Left lung (tissue), 10 donors: Measurements from ENCODE around the gene IRAG1. TPM values are rescaled to one million over a fixed set of nuclear protein-coding genes. Genes with fewer than 3 reads are reported as not detected.
A peak's percentile ranks its signal among the peaks of the same experiment; 100 is the strongest.

Experiments
- ATAC-seq: fragments of 200-7000 bp; cut with Tn5 transposase; one replicate; pipeline ENCODE4 v1.9.1; 2020; ENCODE audit warnings: moderate library complexity
- DNase-seq, 4 donors: peaks; one replicate each; pipeline ENCODE4 v3.0.0-alpha.2; 2013 to 2020
- H3K27ac ChIP-seq, 2 donors: fragments of 200-600 bp; sonication (generic) in 1 of 2; one replicate each; pipeline versions ENCODE4 v1.5.0 to v1.8.0; 2020 to 2021
- H3K27me3 ChIP-seq, 2 donors: fragments of 200-600 bp; sonication (generic) in 1 of 2; one replicate each; pipeline versions ENCODE4 v1.5.0 to v1.8.0; 2020 to 2021
- H3K36me3 ChIP-seq, 2 donors: fragments of 200-600 bp; sonication (generic) in 1 of 2; one replicate each; pipeline versions ENCODE4 v1.5.0 to v1.8.0; 2020 to 2021
- H3K4me1 ChIP-seq, 2 donors: fragments of 200-600 bp; one replicate each; pipeline ENCODE4 v1.8.0; 2021
- H3K4me3 ChIP-seq, 2 donors: fragments of 200-600 bp; sonication (generic) in 1 of 2; one replicate each; pipeline versions ENCODE4 v1.5.0 to v1.8.0; 2020 to 2021; ENCODE audit warnings: mild to moderate bottlenecking in 1 of 2
- H3K9me3 ChIP-seq, 2 donors: fragments of 200-600 bp; sonication (generic) in 1 of 2; one replicate each; pipeline versions ENCODE4 v1.5.0 to v1.8.0; 2020 to 2021
- intact Hi-C, 2 donors: fragments of 100-400 bp; cut with DNase I; formaldehyde crosslinking; loops; one replicate each; pipeline versions ENCODE4 v1.11.2 to v1.14.2; 2022
- polyA plus RNA-seq, 6 donors: library from polyadenylated mRNA; unstranded; fragments of 120-200 nt; gene quantifications; one replicate each; pipeline ENCODE4 v1.2.1, GENCODE V29; 2013; ENCODE audit not compliant: insufficient read length in 6 of 6
- total RNA-seq, 2 donors: library from RNA; stranded (reverse); fragmentation: NEBNext Ultra II Directional; extraction: Animal tissue kit (Norgen Biotek cat#: 25700); gene quantifications; one replicate each; pipeline ENCODE4 v1.2.1, GENCODE V29; 2021
- TF ChIP-seq, protein P1 (sequence below), 2 donors: fragments of 200-600 bp; sonication (generic) in 1 of 2; IDR thresholded peaks; one replicate each; pipeline versions ENCODE4 v1.5.0 to v1.8.0; 2021; ENCODE audit warnings: antibody characterized with exemption in 2 of 2
- donor health status: DM: no; HTN: yes; CAD: no.
- donor health status: DM: no; HTN: no; CAD: no.

The IRAG1 gene
- total and polyA plus RNA-seq, 8 donors, result 11.4 to 17.8 (median 16.7) TPM

DNA sequence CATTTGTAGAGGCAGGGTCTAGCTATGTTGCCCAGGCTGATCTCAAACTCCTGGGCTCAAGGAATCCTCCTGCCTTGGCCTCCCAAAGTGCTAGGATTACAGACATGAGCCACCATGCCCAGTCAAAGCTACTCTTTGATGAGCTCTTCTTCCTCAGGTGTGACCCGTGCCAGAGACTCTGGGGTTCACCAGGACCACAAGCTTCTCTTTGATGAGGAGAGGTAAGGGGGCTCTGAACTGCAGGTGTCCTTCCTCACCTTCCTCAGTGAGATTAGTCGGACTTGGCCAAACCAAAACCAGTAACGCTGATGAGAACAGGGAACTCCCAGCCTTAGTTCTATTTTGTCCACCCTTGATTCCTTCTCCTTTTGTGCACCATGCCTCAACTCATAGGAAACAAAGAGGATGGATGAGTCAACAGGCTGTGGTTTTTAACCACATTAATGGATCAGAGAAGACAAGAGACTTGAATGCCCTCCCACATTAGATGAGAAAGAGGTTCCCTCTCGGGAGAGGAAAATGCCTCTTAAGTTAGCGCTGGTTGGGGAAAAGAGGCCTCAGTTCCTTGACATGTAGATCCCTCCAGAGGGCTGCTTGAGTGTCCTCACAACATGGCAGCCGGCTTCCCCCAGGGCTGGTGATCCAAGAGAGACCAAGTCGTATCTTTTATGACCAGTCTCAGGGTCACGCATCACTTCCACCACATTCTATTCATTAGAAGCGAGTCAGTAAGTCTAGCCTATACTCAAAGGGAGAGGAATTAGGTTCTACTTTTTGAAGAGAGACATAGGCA lies 31.8 kb upstream of the IRAG1 start:
- Histone ChIP-seq H3K4me3 (no peak overlapping the region), H3K9me3 (no peaks in the 10 kb centered on the region), H3K36me3 (no peaks in the 10 kb centered on the region), H3K27ac (no peak overlapping the region), H3K27me3 (peaks cover 0 to 20% of the 10 kb centered on the region in 2 donors), H3K4me1 (peaks cover 0 to 24% of the 10 kb centered on the region in 2 donors)
- intact Hi-C loops, result no loop called here
- DNase-seq (no peak), ATAC-seq (peak; percentile 67)
- TF ChIP-seq, protein P1, sequence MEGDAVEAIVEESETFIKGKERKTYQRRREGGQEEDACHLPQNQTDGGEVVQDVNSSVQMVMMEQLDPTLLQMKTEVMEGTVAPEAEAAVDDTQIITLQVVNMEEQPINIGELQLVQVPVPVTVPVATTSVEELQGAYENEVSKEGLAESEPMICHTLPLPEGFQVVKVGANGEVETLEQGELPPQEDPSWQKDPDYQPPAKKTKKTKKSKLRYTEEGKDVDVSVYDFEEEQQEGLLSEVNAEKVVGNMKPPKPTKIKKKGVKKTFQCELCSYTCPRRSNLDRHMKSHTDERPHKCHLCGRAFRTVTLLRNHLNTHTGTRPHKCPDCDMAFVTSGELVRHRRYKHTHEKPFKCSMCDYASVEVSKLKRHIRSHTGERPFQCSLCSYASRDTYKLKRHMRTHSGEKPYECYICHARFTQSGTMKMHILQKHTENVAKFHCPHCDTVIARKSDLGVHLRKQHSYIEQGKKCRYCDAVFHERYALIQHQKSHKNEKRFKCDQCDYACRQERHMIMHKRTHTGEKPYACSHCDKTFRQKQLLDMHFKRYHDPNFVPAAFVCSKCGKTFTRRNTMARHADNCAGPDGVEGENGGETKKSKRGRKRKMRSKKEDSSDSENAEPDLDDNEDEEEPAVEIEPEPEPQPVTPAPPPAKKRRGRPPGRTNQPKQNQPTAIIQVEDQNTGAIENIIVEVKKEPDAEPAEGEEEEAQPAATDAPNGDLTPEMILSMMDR (IDR thresholded peaks at IDR 0.05), result no peak

DNA sequence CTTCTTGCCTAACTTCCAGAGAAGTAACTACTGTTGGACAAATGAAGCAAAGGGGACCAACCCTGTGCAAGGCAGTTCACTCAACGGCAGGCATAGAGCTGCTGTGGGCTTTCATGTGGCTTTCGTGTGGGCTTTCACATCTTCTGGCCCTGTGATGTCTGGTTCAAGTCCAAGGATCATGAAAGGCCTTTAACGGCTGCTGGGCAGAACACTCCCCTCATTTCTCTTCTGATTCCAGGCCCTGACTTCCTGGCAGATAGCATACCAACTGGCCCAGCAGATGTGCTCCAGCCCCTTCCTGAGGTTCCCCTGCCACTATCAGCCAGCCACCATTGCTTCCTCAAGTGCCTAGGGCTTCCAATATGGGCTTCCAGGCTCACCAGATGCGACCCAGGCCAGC lies 28.8 kb upstream of the IRAG1 start:
- TF ChIP-seq, protein P1 (IDR thresholded peaks at IDR 0.05), result no peak
- H3K27ac ChIP-seq, result no peak overlapping the region
- H3K27me3 ChIP-seq, result peaks cover 0 to 12% of the 10 kb centered on the region in 2 donors
- H3K36me3 ChIP-seq, result no peaks in the 10 kb centered on the region
- H3K4me3 ChIP-seq, result no peak overlapping the region
- ATAC-seq (no peak), DNase-seq (no peak)
- intact Hi-C loops, result no loop called here
- peaks cover 0 to 13% of the 10 kb centered on the region in 2 donors for H3K4me1 ChIP-seq
- no peaks in the 10 kb centered on the region for H3K9me3 ChIP-seq

DNA sequence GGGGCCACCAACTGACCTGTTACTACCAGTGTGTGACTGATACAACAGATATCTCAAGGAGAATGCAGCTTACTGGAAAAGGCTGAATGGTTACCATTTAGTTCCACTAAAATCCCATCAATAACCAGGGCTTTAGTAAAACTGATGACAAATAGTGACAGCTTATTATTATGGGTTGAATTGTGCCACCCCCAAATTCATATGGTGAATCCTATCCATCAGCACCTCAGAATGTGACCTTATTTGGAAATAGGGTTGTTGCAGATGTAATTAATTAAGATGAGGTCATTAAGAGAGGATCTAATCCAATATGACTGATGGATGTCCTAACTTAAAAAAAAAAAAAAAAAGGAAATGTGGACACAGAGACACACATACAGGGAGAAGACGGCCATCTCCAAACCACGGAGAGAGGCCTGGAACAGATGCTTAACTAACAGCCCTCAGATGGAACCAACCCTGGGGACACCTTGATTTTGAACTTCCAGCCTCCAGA lies 27.4 kb upstream of the IRAG1 start:
- no peak overlapping the region for H3K4me3 ChIP-seq
- peaks cover 0 to 9% of the 10 kb centered on the region in 2 donors for H3K27me3 ChIP-seq
- no peaks in the 10 kb centered on the region for H3K36me3 ChIP-seq
- TF ChIP-seq, protein P1 (IDR thresholded peaks at IDR 0.05), result no peak
- no peak overlapping the region for H3K27ac ChIP-seq
- H3K4me1 ChIP-seq, result peaks cover 0 to 13% of the 10 kb centered on the region in 2 donors
- DNase-seq (no peak), ATAC-seq (no peak)
- intact Hi-C loops, result no loop called here
- H3K9me3 ChIP-seq, result no peaks in the 10 kb centered on the region

DNA sequence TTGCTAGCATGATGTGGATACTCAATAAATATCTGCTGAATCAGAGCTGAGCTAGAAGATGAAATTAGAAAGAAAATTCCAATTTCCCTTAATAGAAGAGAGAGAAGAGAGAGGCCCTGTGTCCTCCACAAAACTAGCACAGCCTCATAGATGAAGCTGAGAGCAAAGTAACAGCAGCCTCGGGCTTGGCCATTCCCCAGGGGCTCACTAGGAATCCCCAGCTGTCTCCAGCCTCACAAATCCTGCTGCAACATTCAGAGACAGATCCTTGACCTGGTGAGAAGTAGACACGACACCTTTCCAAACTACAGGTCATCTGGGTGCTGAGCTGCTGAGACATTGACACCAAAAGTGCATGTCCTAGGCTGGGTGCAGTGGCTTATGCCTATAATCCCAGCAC lies 26.1 kb upstream of the IRAG1 start:
- ATAC-seq, result no peak
- TF ChIP-seq, protein P1 (IDR thresholded peaks at IDR 0.05), result no peak
- Histone ChIP-seq H3K9me3 (no peaks in the 10 kb centered on the region), H3K27ac (no peak overlapping the region), H3K36me3 (no peaks in the 10 kb centered on the region), H3K4me3 (no peak overlapping the region), H3K27me3 (peaks cover 0 to 9% of the 10 kb centered on the region in 2 donors), H3K4me1 (peaks cover 0 to 3% of the 10 kb centered on the region in 2 donors)
- DNase-seq, result no peak
- intact Hi-C loops, result no loop called here

DNA sequence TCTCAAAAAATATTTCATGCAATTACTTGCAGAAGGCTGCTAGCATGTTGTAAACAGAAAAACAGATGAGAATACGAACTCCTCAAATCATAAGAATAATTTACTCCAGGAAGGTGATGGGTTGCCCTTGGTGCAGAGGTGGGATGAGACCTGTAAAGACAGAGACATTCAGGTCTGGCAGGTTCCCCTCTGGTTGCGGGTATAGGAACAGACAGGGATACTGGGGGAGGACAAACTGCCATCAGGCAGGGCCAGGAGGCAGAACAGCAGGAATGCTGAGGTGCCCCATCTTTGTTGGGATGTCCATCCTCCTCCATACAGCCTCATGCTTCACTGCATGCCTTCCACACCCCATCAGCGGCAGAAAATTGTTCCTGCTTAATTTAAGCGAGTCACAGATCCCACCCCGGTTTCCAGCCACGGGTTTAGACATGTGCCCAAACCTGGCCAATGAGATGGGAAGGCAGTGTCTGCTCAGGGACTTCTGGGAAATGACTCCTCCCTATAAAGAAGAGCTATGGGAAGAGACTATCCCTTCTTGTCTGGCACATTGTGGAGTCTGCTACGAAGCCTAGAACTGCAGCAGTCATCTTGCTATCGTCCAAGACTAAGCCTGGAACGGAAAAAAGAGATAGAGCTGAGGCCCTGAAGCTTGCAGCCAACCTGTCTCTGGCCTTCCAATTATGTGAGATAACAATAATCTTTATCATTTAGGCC lies 23.1 kb upstream of the IRAG1 start:
- Histone ChIP-seq H3K9me3 (no peaks in the 10 kb centered on the region), H3K27me3 (no peaks in the 10 kb centered on the region), H3K4me3 (no peak overlapping the region), H3K36me3 (no peaks in the 10 kb centered on the region), H3K27ac (no peak overlapping the region), H3K4me1 (no peaks in the 10 kb centered on the region)
- DNase-seq, result no peak
- no peak for ATAC-seq
- TF ChIP-seq, protein P1 (IDR thresholded peaks at IDR 0.05), result no peak
- intact Hi-C loops, result no loop called here
